T47D (cell line): ENCODE measurements around the gene FNIP2.
A peak's percentile ranks its signal among the peaks of the same experiment; 100 is the strongest.

Source experiments
- DNase-seq, 2 experiments: peaks; one replicate each; pipeline versions ENCODE4 v3.0.0 to v3.0.0-alpha.2; 2011 to 2012; ENCODE audit warnings: low read depth in 1 of 2, low spot score in 1 of 2
- JUND ChIP-seq: IDR thresholded peaks from 2 replicates; pipeline ENCODE4 v1.6.1; 2012; ENCODE audit warnings: low read depth
- in situ Hi-C: cut with HindIII; loops from 2 replicates; pipeline ENCODE4 v1.10.0; 2016; ENCODE audit warnings: low sequenced_read_pairs, low pct_unique_long_range_greater_than_20kb

FNIP2 gene

GRCh38 chr4:158814636-158815330 is 46.0 kb downstream of the FNIP2 start:
- in situ Hi-C loops: no loop called here
- DNase-seq: no peak
- no peak for TF ChIP-seq JUND

DNA sequence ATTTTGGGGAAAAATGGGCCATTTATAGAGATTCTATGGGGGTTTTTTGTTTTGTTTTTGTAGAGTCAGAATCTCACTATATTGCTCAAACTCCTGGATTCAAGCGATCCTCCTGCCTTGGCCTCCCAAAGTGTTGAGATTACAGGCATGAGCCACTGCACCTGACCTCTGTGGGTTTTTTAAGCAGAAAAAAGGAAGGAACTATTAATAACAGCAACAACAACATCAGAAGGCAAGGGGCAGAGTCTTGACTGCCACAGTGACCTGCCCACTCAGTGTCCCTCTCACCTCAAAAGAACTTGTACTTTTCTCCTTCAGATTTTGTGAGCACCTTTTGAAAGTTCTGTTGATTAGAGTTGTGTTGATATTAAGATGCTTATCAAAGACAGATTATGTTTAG is 48.1 kb downstream of the FNIP2 start:
- in situ Hi-C loops: no loop called here
- no peak for TF ChIP-seq JUND
- DNase-seq: no peak

- no peak for DNase-seq
- in situ Hi-C loops: no loop called here
- no peak for TF ChIP-seq JUND
These were observed 48.9 kb downstream of the FNIP2 start for GRCh38 chr4:158817562-158818296.

GRCh38 chr4:158818560-158819140 is 49.8 kb downstream of the FNIP2 start:
- no peak for DNase-seq
- no peak for TF ChIP-seq JUND
- in situ Hi-C loops: no loop called here

DNA sequence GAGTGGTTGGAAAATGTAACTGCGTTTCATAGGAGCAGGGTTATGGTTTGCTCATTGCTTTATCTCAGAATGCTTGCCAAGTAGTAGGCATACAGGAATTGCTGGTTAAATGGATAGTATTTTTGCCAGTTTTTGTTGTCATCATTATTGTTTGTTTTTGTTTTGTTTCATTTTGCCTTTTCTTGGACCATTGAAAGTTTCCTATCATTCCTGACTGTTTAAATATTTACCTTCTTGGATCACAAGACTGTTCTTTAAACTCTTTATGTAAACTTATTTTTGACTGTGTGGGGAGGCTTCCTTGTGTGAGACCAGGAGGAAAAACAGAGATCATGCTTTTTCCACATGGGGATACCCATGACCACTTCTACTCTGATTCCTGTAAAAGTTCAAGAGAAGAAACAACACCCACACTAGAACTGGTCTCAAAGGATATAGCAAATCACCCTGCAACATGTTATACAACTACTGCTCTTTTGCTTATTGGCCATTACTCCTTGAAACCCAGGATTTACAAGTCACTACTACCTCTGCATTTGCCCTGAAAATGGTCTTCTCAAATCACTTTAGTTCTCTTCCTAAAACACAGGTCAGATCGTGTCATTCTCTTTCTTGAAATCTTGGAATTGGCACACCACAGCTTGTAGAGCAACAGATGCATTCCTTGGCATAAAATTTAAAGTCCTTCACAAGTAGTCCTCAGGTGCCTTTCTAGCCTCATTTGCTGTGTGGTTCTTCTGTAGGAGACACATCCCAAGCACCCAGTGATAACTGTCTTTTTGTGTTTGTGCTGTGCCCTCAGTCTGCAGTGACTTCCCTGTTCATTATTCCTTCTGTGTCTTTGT is 51.3 kb downstream of the FNIP2 start:
- TF ChIP-seq JUND: no peak
- DNase-seq: no peak
- in situ Hi-C loops: no loop called here

- no peak for TF ChIP-seq JUND
- in situ Hi-C loops: no loop called here
- DNase-seq: no peak
These were observed 52.6 kb downstream of the FNIP2 start for GRCh38 chr4:158821228-158821971.

GRCh38 chr4:158822348-158822747 is 53.5 kb downstream of the FNIP2 start:
- no peak for TF ChIP-seq JUND
- no peak for DNase-seq
- in situ Hi-C loops: no loop called here

- in situ Hi-C loops: no loop called here
- no peak for DNase-seq
- no peak for TF ChIP-seq JUND
These were observed 54.6 kb downstream of the FNIP2 start for GRCh38 chr4:158823461-158823873.

GRCh38 chr4:158824425-158825274 is 55.8 kb downstream of the FNIP2 start:
- TF ChIP-seq JUND: no peak
- peak in 1 of 2 experiments; percentile 42 for DNase-seq
- in situ Hi-C loops: no loop called here

DNA sequence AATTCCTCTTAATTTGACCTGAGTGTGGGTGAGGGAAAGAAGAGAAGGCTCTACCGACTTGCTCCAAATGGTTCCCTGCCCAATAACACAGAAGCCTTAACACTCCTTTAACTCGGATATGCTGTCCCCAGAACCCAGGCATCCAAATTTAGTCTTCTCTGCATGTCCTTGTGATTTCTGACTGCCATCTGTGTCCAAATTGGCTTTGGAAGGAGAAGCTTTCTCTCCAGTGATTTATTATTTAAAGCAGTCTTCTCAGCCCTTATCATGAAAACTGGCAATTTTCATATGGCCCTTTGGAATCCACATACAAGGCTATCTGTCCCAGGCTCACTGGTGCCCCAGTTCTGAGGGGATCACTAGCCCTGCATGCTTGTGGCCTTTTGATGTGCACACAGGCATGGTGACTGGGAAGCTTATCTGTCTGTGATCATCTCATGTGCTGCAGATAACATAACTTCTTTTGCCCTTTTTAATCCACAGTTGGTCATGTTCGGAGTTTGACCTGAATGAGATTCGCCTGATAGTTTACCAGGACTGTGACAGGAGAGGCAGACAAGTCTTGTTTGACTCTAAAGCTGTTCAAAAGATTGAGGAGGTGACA is 56.7 kb downstream of the FNIP2 start:
- in situ Hi-C loops: no loop called here
- no peak for DNase-seq
- no peak for TF ChIP-seq JUND

DNA sequence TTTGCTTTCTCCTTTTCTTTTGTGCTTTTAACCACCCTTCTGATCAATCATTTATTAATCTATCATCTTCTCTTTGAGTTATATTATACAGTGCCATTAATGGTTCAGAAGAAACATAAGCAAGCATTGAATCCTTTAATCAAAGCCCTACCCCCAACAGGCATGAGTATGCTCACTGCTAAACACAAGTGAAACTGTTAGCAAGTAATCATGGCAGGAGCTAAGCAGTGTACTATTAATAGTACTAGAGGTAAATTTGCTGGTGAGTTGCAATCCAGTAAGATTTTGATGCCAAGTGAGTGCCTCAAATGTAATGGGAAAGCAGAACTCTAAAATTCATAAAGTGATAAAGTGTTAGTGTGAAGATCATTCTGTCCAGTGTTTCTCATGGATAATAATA is 57.2 kb downstream of the FNIP2 start:
- in situ Hi-C loops: no loop called here
- no peak for DNase-seq
- TF ChIP-seq JUND: no peak
